GM12872 (cell line): ENCODE data around the gene FUT2.

Experiments
- TF ChIP-seq, protein P1 (sequence below): IDR thresholded peaks from 3 replicates; pipeline ENCODE4 v1.5.1; 2011; ENCODE audit warnings: low read depth, mild to moderate bottlenecking, low read length, moderate library complexity; ENCODE audit not compliant: insufficient read depth

Gene FUT2

GRCh38 chr19:48713041-48713863, 17.5 kb downstream of the FUT2 start:
- TF ChIP-seq, protein P1, sequence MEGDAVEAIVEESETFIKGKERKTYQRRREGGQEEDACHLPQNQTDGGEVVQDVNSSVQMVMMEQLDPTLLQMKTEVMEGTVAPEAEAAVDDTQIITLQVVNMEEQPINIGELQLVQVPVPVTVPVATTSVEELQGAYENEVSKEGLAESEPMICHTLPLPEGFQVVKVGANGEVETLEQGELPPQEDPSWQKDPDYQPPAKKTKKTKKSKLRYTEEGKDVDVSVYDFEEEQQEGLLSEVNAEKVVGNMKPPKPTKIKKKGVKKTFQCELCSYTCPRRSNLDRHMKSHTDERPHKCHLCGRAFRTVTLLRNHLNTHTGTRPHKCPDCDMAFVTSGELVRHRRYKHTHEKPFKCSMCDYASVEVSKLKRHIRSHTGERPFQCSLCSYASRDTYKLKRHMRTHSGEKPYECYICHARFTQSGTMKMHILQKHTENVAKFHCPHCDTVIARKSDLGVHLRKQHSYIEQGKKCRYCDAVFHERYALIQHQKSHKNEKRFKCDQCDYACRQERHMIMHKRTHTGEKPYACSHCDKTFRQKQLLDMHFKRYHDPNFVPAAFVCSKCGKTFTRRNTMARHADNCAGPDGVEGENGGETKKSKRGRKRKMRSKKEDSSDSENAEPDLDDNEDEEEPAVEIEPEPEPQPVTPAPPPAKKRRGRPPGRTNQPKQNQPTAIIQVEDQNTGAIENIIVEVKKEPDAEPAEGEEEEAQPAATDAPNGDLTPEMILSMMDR: peak; percentile 31; the same call in 1 of the 3 replicates

DNA sequence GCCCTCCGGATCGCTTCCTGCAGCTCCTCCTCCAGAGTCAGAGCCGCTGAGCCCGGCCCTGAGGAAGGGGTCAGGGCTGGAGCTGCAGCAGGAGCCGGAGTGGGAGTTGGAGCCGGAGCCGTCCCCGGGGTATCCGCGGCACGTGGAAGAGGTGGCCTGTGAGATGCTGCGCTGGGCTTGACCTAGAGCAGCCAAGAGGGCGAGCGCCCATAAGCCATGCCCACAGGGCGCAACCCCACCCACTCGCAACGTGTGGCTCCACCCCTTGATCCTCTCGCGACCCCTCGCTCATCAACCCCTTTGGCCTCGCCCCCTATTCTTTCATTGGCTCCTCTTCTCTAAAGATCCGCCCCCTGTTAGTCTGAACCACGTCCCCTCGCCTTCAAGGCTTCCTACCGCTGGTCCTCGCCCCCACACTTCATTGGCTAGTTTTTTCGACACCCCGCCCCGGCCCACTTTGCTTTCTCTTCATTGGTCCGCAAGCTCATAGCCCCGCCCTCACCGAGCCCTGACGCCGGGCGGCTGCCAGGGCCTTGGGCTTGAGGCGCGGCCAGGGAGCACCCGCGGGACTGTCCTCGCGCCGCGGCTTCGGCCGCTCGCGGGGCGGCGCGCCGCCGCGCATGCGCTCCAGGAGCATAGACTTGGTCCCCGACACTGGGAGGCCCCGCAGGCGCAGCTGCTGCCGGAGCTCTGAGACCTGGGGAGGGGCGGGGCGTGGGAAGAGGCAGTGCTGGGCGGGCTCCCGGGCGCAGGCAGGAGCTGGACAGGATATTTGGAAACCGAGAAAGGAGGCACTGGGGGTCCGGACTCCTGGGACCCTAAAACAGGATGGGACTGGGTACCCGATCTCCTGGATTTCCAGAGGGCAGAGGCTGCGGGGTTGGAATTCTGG, 18.3 kb downstream of the FUT2 start:
- TF ChIP-seq, protein P1: no peak

- TF ChIP-seq, protein P1: no peak
Observed at GRCh38 chr19:48714759-48715675, 19.2 kb downstream of the FUT2 start.

DNA sequence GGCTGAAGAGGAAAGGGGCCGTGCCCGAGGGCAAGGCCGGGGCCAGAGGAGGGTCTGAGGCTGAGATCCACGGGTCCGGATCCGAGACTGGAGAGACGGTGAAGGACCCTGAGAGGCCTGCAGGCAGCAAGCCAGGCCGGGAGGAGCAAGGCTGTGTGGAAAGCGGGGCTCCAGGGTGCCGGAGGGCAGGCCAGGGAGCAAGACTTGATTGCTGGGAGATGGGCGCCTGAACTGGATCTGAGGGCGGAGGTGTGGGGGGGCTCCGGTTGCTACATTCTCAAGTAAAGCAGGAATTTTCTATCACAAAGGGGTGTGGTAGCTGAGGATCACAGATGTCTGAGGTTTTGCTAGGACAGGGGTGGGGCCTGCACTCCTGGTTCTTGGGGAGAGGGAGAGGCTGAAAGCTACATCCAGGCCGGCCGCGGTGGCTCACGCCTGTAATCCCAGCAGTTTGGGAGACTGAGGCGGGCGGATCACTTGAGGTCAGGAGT, 20.0 kb downstream of the FUT2 start:
- TF ChIP-seq, protein P1: no peak

DNA sequence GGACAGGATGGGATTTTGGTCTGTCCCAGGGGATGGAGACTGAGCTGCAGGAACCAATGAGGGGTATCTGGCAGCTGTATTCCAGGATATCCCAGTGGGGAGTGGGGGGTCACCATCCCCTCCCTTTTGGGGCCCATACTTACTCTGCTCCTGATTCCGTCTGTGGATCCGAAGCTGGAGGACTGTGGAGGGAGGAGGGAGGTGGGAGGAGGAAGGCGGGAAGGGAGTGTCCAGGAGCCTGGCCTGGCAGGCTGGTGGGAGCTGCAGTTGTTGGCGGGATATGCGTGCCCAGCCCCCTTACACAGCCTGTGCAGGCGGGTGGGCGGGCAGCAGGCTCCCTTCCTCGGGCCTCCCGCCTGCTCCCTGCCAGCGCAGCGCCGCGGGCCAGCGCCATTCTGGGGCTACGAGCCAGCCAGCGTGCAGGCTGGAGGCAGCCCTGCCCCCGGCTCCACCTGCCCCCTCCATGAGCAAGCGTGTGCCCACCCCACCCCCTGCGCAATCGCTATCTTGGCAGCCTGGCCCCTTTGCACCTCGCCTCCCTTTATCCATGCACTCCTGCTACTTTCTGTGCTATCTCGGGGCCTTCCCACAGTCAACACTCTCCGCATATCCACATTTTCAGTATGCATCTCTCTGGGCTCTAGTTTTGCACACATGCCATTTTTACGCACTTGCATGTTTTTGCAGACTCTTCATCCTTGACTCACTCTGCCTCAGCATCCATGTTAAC, 21.0 kb downstream of the FUT2 start:
- TF ChIP-seq, protein P1: no peak

- TF ChIP-seq, protein P1: no peak
Observed at GRCh38 chr19:48718711-48719231, 23.0 kb downstream of the FUT2 start.
